ENCODE data around the gene FOXK1.

DNA sequence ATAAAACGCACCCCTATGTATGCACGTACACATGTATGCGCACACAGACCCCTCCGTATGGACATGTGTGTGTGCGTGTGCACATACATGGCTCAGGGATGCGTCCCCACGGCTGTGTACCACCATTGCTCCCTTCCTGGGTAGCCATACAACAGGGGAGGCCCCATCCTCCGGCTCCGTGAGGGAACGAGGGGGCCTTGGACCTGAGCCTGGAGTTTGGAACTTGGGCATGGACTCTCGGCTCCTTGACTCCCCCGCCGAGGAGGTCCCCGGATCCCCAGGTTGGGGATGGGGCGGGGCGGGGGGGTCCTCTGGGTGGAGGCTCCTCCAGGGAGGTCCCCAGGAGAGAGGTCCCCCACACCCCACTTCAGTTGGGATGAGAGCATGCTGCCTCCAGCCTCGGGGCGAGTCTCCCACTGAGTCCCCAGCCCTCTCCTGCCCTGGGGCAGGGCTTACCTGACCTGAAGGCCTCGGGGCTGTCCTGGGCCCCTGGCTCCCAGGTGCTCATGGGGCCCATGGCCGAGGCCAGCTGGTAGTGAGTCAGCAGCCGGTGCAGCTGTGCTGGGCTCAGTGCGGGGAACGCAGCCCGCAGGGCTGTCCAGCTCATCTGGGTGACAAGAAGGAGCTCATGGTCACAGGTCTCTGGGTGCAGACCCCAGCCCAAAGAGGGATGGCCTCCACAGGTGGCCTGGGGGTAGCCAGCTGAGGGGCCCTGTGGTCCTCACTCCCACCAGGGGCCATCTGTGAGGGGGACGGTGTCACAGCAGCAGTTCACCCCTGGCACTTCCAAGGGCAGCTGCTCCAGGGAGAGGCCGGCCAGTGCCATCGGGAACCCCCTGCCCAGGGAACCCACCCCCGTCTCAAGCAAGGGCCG is 123.3 kb downstream of the FOXK1 start:
- TF ChIP-seq POLR2AphosphoS5 (IDR thresholded peaks at IDR 0.05) = no peak
- no peak for TF ChIP-seq CTCF (IDR thresholded peaks at IDR 0.05)

Data from prostate gland (tissue), 2 donors.